HG02840 (cell line): ENCODE measurements around the gene IFITM5.

Experiments used
- ATAC-seq: cut with Tn5 transposase; IDR thresholded peaks from one replicate; pipeline ENCODE4 v1.9.1; 2021; ENCODE audit warnings: mild to moderate bottlenecking, moderate library complexity, moderate number of reproducible peaks; ENCODE audit not compliant: unreplicated experiment, low FRiP score

The IFITM5 gene

GRCh38 chr11:249062-249461, 50.3 kb downstream of the IFITM5 start:
- ATAC-seq: no peak
